Measurements from ENCODE around the gene KDM2A.

GRCh38 chr11:67255864-67256263 is 136.8 kb downstream of the KDM2A start:
- TF ChIP-seq, protein P1, sequence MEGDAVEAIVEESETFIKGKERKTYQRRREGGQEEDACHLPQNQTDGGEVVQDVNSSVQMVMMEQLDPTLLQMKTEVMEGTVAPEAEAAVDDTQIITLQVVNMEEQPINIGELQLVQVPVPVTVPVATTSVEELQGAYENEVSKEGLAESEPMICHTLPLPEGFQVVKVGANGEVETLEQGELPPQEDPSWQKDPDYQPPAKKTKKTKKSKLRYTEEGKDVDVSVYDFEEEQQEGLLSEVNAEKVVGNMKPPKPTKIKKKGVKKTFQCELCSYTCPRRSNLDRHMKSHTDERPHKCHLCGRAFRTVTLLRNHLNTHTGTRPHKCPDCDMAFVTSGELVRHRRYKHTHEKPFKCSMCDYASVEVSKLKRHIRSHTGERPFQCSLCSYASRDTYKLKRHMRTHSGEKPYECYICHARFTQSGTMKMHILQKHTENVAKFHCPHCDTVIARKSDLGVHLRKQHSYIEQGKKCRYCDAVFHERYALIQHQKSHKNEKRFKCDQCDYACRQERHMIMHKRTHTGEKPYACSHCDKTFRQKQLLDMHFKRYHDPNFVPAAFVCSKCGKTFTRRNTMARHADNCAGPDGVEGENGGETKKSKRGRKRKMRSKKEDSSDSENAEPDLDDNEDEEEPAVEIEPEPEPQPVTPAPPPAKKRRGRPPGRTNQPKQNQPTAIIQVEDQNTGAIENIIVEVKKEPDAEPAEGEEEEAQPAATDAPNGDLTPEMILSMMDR (conservative IDR thresholded peaks at IDR 0.05) = no peak
- TF ChIP-seq EZH2 (IDR thresholded peaks at IDR 0.05; ENCODE audit: low read depth) = no peak
